Astrocyte (in vitro differentiated cells and primary cell): ENCODE measurements around the gene TM9SF4.

ENCODE experiments used
- EZH2 ChIP-seq: IDR thresholded peaks from 2 replicates; pipeline ENCODE4 v1.6.1; 2012; ENCODE audit warnings: mild to moderate bottlenecking, low read length, inconsistent platforms; ENCODE audit not compliant: insufficient read depth
- TF ChIP-seq, protein P1 (sequence below): IDR thresholded peaks from 2 replicates; pipeline ENCODE4 v1.5.1; 2011; ENCODE audit warnings: low read depth, mild to moderate bottlenecking, inconsistent platforms, low read length, moderate library complexity; ENCODE audit not compliant: insufficient read depth

GRCh38 chr20:32091888-32092346 lies 17.6 kb upstream of the TM9SF4 start:
- TF ChIP-seq, protein P1, sequence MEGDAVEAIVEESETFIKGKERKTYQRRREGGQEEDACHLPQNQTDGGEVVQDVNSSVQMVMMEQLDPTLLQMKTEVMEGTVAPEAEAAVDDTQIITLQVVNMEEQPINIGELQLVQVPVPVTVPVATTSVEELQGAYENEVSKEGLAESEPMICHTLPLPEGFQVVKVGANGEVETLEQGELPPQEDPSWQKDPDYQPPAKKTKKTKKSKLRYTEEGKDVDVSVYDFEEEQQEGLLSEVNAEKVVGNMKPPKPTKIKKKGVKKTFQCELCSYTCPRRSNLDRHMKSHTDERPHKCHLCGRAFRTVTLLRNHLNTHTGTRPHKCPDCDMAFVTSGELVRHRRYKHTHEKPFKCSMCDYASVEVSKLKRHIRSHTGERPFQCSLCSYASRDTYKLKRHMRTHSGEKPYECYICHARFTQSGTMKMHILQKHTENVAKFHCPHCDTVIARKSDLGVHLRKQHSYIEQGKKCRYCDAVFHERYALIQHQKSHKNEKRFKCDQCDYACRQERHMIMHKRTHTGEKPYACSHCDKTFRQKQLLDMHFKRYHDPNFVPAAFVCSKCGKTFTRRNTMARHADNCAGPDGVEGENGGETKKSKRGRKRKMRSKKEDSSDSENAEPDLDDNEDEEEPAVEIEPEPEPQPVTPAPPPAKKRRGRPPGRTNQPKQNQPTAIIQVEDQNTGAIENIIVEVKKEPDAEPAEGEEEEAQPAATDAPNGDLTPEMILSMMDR: peak; percentile 90
- no peak for TF ChIP-seq EZH2
